GM04504 (cell line): Measurements from ENCODE around the gene PIK3R5.
A peak's percentile ranks its signal among the peaks of the same experiment; 100 is the strongest.
"Not testable (repeated sequence)": the region's sequence is repeated elsewhere in the genome, so short reads cannot be mapped to it uniquely, and the experiment has no call there.

Experiments
- DNase-seq: peaks from one replicate; pipeline ENCODE4 v3.0.0-alpha.2; 2012; ENCODE audit warnings: low read depth

The PIK3R5 gene

DNA sequence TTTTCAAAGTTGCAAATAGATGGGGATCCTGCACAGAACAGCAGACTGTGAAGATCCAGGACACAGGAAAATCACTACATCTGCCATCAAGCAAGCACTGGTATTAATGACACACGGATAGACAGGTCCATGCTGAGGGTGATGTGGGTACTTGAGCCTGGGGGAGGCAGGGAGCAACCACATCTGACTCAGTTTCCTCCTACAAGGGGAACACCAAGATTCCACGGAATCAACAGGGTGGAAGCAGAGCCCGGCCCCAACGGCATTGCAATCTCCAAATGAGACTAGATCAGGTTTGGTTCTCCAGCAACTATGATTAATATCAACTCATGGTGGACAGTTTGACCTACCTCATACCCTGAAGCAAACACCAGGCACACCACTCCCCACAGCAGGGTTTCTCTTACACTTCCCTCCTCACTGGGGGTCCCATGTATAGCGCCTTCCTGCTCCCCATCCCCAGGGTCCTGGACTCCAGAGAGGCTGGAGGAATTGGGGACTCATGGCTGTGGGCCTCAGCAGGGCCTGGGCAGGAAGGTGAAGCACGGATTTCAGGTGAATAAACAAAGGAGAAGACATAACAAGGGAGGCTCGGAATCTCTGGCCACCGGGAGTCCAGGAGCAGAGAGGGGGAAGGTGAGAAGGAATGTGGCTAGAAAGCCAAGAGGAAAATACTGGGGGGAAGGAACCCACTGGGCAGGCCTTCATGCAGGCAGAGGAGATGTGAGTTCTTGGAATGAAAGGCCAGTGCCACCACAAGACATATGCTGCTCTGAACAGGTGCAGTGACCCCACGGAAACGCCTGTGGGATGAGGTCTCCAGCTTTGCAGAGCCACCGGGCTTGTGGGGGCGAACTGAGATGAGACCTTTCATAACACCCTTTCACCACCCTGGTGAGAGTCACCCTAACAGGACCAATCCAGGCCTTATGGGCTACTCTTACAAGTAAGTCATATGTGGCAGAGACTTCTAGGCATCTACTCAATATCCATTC is 68.6 kb downstream of the PIK3R5 start:
- no peak for DNase-seq

GRCh38 chr17:8896087-8896486 is 69.4 kb downstream of the PIK3R5 start:
- DNase-seq, result no peak

- DNase-seq, result peak; percentile 23
These were observed 70.6 kb downstream of the PIK3R5 start for GRCh38 chr17:8894673-8895578.

- DNase-seq, result no peak
These were observed 71.3 kb downstream of the PIK3R5 start for GRCh38 chr17:8894202-8894671.

GRCh38 chr17:8893621-8894201 is 71.8 kb downstream of the PIK3R5 start:
- no peak for DNase-seq

- no peak for DNase-seq
These were observed 72.4 kb downstream of the PIK3R5 start for GRCh38 chr17:8893059-8893458.

GRCh38 chr17:8892338-8892690 is 73.2 kb downstream of the PIK3R5 start:
- DNase-seq, result no peak

DNA sequence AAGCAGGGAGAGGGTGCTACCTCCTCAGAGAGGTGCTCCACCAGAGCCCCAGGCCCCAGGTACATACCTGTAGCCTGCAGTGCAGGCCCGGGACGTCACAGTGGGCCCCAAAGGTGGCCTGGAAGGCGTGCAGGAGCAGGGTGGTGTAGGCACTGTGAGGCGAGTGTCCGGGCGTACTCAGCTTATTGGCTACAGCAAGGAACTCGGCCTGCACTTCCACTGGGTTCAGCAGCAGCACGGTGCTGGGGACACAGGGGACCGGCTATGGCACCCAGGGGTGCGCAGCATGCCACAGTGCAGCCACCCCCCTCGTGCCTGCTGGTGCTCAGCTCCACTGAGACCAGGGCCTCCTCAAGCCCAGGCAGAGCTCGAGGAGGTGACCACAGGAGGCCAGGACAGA is 74.8 kb downstream of the PIK3R5 start:
- no peak for DNase-seq

DNA sequence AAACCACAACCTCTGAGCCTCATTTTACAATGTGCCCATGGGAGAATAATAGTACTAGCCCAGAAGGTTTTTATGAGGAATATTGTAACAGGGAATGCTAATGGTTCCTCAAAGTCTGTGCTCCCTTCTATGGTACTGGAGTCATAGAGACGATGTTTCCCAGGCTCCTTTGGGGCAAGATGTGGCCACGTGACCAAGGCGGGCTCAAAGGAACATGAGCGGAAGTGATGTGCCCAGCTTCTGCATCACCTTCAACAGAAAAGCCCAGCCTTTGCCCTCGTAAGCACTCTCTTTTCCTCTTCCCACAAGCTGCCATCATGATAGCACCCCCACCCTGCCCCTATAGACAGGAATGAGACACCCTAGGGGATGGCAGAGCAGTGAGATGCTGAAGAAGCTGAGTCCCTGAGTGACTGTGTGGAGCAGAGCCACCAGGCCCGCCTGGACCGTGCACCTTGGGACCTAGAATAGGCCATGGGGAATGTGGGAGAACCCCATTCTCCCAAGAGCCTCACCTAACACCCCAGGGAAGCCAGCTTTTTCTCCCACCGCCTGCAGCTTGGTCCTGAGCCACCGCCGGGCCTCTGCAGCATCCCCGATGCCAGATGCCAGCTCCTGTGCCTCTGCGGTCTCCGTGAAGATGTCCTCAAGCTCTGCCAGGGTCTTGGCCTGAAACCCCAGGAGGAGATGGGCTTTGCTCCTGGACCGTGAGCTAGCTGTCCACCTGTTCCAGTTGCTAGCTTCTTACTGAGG is 75.9 kb downstream of the PIK3R5 start:
- DNase-seq, result no peak

- DNase-seq, result no peak
These were observed 76.7 kb downstream of the PIK3R5 start for GRCh38 chr17:8888704-8889302.

GRCh38 chr17:8887834-8888703 is 77.4 kb downstream of the PIK3R5 start:
- no peak for DNase-seq

GRCh38 chr17:8887301-8887700 is 78.2 kb downstream of the PIK3R5 start:
- no peak for DNase-seq

- no peak for DNase-seq
These were observed 79.4 kb downstream of the PIK3R5 start for GRCh38 chr17:8885967-8886684.

DNA sequence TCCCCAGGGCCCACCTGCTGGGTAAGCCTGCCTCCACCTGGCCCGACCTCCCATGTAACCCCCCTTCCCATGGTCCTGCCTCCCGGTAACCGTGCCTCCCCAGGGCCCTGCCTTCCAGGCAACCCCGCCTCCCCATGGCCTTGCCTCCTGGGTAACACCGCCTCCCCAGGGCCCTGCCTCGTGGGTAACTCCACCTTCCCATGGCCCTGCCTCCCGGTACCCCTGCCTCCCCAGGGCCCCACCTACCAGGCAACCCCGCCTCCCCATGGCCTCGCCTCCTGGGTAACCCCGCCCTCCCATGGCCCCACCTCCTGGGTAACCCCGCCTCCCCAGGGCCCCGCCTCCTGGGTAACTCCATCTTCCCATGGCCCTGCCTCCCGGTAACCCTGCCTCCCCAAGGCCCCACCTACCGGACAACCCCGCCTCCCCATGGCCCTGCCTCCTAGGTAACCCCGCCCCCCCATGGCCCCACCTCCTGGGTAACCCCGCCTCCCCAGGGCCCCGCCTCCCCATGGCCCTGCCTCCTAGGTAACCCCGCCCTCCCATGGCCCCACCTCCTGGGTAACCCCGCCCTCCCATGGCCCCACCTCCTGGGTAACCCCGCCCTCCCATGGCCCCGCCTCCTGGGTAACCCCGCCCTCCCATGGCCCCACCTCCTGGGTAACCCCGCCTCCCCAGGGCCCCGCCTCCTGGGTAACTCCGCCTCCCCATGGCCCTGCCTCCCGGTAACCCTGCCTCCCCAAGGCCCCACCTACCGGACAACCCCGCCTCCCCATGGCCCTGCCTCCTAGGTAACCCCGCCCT is 80.1 kb downstream of the PIK3R5 start:
- not testable (repeated sequence) for DNase-seq

DNA sequence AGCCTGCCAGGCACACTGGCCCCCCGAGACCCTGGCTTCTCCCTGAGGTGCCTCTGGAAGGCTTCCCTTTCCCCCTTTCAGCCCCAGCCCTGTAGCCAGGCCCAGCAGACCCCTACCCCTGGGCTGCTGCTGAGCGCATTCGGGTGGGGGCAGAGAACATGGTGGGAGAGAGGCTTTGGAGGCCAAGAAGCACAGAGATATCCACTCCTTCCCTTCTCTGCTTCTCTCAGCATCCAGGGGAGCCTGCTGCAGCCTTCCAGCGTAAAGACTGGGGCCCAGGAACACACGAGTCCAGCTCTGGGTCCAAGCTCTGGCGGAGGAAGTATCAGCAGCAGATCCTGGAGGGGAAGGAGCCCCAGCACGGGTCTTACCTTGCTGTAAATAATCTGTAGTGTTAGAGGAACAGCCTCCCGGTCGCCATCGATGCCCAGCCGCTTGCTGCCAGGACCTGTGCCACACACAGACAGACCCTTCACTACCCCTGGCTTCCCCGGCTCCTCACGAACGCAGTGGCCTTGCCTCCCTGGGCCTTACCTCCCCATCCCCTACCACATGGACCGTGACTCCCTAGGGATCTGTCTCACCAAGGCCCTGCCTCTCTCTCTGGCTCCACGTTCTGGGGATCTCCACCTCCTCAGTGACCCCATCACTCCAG is 81.0 kb downstream of the PIK3R5 start:
- DNase-seq, result no peak

DNA sequence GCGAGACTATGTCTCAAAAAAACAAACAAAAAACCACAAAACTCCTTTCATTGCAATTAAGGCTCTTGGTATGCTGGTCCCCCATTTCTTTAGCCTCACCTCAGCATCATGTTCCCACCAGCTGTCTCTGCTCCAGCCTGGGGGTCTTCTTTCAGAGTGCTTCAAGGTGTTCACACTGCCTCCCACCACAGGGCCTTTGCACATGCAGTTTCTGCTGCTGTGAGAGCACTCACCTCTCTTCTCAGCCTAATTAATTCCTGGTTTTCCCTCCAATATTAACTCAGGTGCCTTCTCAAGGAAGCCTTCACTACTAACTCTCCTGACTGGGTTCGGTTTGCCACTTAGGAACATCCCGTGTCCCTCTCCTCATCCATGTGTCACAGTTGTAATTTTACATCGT is 82.2 kb downstream of the PIK3R5 start:
- DNase-seq, result no peak

DNA sequence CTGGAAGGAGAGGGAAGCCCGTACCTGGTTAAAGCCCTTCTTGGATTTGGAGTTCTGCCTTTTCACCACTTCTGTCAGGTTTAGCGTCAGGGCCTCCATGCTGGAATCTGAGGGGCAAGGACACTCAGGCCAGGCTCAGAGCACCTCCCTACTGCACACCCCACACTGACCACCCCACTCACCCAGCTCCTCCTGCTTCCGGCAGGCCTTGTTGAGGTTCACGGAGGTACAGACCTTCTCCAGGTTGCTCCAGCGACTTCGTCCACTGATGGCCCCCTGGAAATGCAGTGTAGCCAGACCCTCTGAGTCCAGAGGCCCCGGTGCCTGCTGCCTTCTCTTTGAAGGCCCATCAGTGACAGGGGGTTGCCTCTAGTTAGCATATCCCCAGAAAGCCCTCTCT is 83.9 kb downstream of the PIK3R5 start:
- no peak for DNase-seq

DNA sequence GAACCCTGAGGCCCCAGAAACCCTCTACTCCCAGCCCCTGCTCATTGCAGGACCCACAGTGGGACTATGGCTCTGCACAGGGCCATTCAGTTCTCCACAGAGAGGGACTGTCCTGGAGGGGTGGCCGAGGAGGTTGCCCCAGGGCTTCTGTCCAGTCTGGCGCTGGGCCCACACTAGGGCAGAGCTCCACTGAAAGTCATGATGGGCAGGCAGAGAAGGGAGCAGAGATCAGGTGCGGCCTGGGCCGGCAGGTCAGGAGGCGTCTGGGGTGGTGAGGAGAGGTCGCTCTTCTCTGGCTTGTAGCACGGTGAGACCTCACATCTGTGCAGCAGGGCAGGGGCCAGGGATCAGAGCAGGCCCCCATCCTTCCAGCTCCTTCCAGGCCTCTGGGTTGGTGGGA is 85.0 kb downstream of the PIK3R5 start:
- DNase-seq, result no peak
